Thymus (tissue), 14 donors: ENCODE measurements around the gene CER1. TPM values are rescaled to one million over a fixed set of nuclear protein-coding genes. Genes with fewer than 3 reads are reported as not detected.

Source experiments
- DNase-seq, 9 donors: peaks; one replicate each; pipeline ENCODE4 v3.0.0-alpha.2; 2013; ENCODE audit warnings: low spot score in 9 of 9, low read depth in 6 of 9, missing footprints in 1 of 9
- H3K27ac ChIP-seq, 2 donors: one replicate each; pipeline ENCODE4 v1.5.1; 2013; ENCODE audit warnings: control low read depth in 1 of 2, low read depth in 1 of 2, low read length in 1 of 2, mild to moderate bottlenecking in 1 of 2, moderate library complexity in 1 of 2
- H3K27me3 ChIP-seq, 2 donors: one replicate each; pipeline ENCODE4 v1.5.1; 2013; ENCODE audit warnings: low read length in 1 of 2; ENCODE audit not compliant: control insufficient read depth in 2 of 2, insufficient read depth in 1 of 2
- H3K36me3 ChIP-seq, 2 donors: one replicate each; pipeline ENCODE4 v1.5.1; 2013; ENCODE audit warnings: low read length in 1 of 2, mild to moderate bottlenecking in 1 of 2, moderate library complexity in 1 of 2; ENCODE audit not compliant: control insufficient read depth in 2 of 2, insufficient read depth in 2 of 2
- H3K4me1 ChIP-seq, 2 donors: one replicate each; pipeline ENCODE4 v1.5.1; 2013; ENCODE audit warnings: low read length in 2 of 2; ENCODE audit not compliant: control insufficient read depth in 2 of 2, insufficient read depth in 2 of 2
- H3K4me3 ChIP-seq, 2 donors: one replicate each; pipeline ENCODE4 v1.5.1; 2013; ENCODE audit warnings: low read length in 2 of 2, control low read depth in 1 of 2, mild to moderate bottlenecking in 1 of 2
- H3K9me3 ChIP-seq, 2 donors: one replicate each; pipeline ENCODE4 v1.5.1; 2013; ENCODE audit warnings: low read length in 1 of 2, mild to moderate bottlenecking in 1 of 2; ENCODE audit not compliant: control insufficient read depth in 2 of 2, insufficient read depth in 1 of 2
- WGBS: extraction: QIAGEN DNeasy Blood & Tissue Kit; methylation state at CpG from one replicate; pipeline ENCODE4 v1.1.7; 2013; 5-methylcytosine and 5-hydroxymethylcytosine counted together
- long read RNA-seq, 10 donors: transcript quantifications; one replicate each; lab custom pipeline, GENCODE V29; 2026
- polyA plus RNA-seq: library from polyadenylated mRNA; stranded (reverse); fragments of 200-250 nt; gene quantifications from one replicate; pipeline ENCODE4 v1.2.3, GENCODE V29; 2013
- total RNA-seq: library from RNA; stranded (reverse); fragments of 120-200 nt; gene quantifications from one replicate; pipeline ENCODE4 v1.2.4, GENCODE V29; 2013
- donor health status: healthy.

The CER1 gene, protein sequence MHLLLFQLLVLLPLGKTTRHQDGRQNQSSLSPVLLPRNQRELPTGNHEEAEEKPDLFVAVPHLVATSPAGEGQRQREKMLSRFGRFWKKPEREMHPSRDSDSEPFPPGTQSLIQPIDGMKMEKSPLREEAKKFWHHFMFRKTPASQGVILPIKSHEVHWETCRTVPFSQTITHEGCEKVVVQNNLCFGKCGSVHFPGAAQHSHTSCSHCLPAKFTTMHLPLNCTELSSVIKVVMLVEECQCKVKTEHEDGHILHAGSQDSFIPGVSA
- 0.05 TPM for total RNA-seq
- 0.07 TPM for polyA plus RNA-seq
- long read RNA-seq, donor 1: 0 reads
- long read RNA-seq, donor 2: 0 reads
- long read RNA-seq, donor 3: 0 reads
- long read RNA-seq, donor 4: 0 reads
- long read RNA-seq, donor 5: 0 reads
- long read RNA-seq, donor 6: 0 reads
- long read RNA-seq, donor 7: 0 reads
- long read RNA-seq, donor 8: 0 reads
- long read RNA-seq, donor 9: 0 reads
- long read RNA-seq, donor 10: 0 reads

DNA sequence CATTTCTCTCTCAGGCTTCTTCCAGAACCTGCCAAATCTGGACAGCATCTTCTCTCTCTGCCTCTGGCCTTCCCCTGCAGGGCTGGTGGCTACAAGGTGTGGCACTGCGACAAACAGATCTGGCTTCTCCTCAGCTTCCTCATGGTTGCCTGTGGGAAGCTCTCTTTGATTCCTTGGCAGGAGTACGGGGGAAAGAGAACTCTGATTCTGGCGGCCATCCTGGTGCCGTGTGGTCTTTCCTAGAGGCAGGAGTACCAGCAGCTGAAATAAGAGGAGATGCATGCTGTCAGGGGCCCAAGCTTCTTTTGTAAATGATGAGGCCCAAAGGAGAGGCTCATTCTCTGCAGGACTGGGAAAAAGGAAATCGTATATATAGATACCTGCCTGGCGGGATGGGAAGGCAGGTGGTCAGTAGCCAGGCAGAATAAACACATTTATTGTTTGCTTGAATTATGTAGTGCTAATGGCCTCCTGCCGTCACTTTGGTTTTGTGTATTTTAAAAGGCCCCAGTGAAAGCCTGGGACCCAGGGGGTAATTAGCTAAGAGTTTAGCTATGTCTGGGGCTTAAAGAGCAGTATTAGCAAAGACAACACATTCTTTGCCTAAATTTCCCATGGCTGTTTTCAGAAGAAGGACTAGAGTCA is at the start of gene CER1:
Gene CER1, minus strand, starts transcription at position 343 of the 645 bp plus-strand sequence. Its CDS starts 61 bp downstream, at position 282.
- peaks cover 0 to 3% of the 10 kb centered on the region in 2 donors for H3K27me3 ChIP-seq
- DNase-seq: no peak
- no peak within 1 kb of the TSS for H3K27ac ChIP-seq
- H3K36me3 ChIP-seq: no peaks in the 10 kb centered on the region
- 73% methylated on average over 7 of the region's 7 CpGs for WGBS
- no peaks in the 10 kb centered on the region for H3K9me3 ChIP-seq
- no peaks in the 10 kb centered on the region for H3K4me1 ChIP-seq
- no peak within 1 kb of the TSS for H3K4me3 ChIP-seq

DNA sequence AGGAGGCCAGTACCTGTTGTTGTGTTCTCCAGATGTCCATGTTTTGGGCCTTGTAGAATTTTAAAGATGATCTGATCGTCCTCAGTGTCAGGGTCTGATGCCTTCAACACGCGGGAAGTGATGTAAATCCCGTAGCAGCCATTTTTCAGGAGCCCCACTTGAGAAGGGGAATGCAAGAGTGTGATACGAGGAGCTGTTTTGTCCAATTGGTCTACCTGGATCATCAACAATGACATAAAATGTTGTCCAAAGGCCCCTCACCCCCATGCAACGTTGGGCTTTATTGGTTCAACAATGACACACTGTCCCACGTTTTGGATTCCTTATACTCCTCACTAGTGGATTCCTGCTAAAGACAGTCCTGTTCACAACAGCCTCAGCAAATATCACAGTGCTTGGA is 48.1 kb upstream of the CER1 start:
- Histone ChIP-seq H3K27me3 (no peaks in the 10 kb centered on the region), H3K9me3 (no peaks in the 10 kb centered on the region), H3K27ac (no peak overlapping the region), H3K4me3 (no peak overlapping the region), H3K4me1 (no peaks in the 10 kb centered on the region), H3K36me3 (no peaks in the 10 kb centered on the region)
- DNase-seq: no peak
- WGBS: 90% methylated on average over 7 of the region's 7 CpGs

- H3K36me3 ChIP-seq: no peaks in the 10 kb centered on the region
- WGBS: 68% methylated on average over 3 of the region's 3 CpGs
- no peak overlapping the region for H3K4me3 ChIP-seq
- no peaks in the 10 kb centered on the region for H3K27me3 ChIP-seq
- H3K4me1 ChIP-seq: no peaks in the 10 kb centered on the region
- H3K9me3 ChIP-seq: no peaks in the 10 kb centered on the region
- H3K27ac ChIP-seq: no peak overlapping the region
- no peak for DNase-seq
Measured at GRCh38 chr9:14769230-14769571, 46.7 kb upstream of the CER1 start.

DNA sequence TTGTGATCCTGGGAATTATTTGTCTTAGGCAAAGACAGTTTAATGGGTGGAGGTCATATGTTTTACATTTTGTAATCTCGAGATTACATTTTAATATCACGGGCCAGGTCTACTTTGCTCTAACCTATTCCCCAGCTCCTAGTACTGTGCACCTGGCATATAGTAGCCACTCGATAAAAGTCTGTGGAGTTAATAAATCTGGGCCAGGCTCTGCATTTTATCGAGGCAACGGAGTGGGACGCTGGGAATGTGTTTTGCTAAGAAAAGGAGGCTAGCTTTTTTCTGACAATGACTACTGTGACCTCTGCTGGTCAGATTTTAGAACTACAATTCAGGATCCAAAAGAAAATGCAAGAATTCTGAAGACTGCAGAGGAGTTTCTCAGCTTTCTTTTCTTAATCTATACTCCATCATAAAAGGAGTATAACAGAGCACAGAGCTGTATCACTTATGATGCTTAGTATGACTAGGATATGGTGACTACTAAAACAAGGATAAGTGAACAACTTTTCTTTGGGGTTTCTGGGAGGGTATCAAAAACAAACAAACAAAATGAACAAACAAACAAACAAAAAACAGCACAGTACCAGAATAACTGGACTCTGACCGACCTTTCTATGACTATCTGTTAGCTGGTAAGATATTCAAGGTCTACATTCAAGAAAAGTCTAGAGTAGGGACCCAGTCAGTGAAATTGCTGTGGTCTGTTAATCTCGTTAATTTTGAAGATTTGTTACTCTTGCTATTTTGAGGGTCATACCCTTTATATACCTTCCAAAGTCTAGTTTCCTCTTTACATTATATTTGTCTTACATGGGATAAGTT is 46.1 kb upstream of the CER1 start:
- Histone ChIP-seq H3K36me3 (no peaks in the 10 kb centered on the region), H3K27ac (no peak overlapping the region), H3K27me3 (no peaks in the 10 kb centered on the region), H3K4me3 (no peak overlapping the region), H3K4me1 (no peaks in the 10 kb centered on the region), H3K9me3 (no peaks in the 10 kb centered on the region)
- DNase-seq: peak in 8 of 9 donors; percentile 9 to 61 (median 32)
- 46% methylated on average over 8 of the region's 8 CpGs for WGBS

GRCh38 chr9:14766299-14766698 is 43.8 kb upstream of the CER1 start:
- Histone ChIP-seq H3K27me3 (no peaks in the 10 kb centered on the region), H3K36me3 (no peaks in the 10 kb centered on the region), H3K4me1 (no peaks in the 10 kb centered on the region), H3K27ac (no peak overlapping the region), H3K4me3 (no peak overlapping the region), H3K9me3 (no peaks in the 10 kb centered on the region)
- WGBS: 98% methylated on average over 6 of the region's 6 CpGs
- no peak for DNase-seq

DNA sequence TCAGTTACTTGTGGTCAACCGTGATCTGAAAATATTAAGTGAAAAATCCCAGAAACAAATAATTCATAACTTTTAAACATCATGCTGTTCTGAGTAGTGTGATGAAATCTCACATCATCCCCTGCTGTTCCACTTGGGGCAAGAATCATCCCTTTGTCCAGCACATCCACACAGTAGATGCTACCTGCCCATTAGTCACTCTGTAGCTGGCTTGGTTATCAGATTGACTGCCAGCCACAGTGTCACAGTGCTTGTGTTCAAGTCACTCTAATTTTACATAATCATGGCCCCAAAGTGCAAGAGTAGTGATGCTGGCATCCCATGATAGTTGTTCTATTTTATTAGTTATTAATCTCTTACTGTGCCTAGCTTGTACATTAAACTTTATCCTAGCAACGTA is 39.1 kb upstream of the CER1 start:
- no peak for DNase-seq
- no peaks in the 10 kb centered on the region for H3K9me3 ChIP-seq
- WGBS: 94% methylated on average over 2 of the region's 2 CpGs
- H3K4me1 ChIP-seq: no peaks in the 10 kb centered on the region
- no peaks in the 10 kb centered on the region for H3K36me3 ChIP-seq
- no peaks in the 10 kb centered on the region for H3K27me3 ChIP-seq
- no peak overlapping the region for H3K27ac ChIP-seq
- H3K4me3 ChIP-seq: no peak overlapping the region

DNA sequence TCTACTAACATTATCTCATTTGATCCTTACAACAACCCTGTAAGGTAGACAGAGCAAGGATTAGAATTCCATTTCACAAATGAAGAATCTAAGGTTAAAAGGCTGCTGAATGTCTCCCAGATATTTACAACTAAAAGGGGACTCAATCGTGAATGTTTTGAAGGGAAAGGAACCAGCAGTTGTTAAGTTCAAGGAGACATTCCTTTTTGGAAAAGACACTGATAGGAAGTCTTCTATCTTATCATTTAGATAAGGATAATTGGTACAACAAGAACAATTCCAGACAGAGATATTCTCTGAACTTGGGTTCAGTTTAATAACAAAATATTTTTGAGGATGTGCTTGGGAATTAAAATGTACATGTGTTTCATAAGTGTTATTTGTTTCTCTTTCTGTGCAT is 37.5 kb upstream of the CER1 start:
- no peak overlapping the region for H3K4me3 ChIP-seq
- H3K9me3 ChIP-seq: no peaks in the 10 kb centered on the region
- H3K27ac ChIP-seq: no peak overlapping the region
- DNase-seq: no peak
- H3K36me3 ChIP-seq: no peaks in the 10 kb centered on the region
- H3K27me3 ChIP-seq: no peaks in the 10 kb centered on the region
- WGBS: 0% methylated on average over 1 of the region's 1 CpG
- no peaks in the 10 kb centered on the region for H3K4me1 ChIP-seq

DNA sequence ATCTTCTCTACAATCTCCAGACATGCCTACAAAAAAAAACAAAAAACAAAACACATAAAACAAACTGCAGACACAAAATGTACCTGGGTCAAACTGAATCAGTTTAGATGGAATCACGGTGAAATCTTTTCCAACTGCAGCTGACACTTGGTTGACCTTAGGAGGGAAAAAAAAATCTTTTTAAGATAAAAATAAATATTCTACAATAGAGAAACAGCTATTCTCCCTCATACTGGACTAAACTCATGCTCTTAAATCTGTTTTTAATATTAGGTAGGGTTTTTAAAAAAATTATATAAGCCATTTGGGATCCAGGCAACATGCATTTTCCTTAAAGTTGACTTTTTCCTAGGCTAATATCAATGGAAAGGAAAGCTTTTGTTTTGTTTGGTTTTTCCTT is 33.8 kb upstream of the CER1 start:
- no peak overlapping the region for H3K27ac ChIP-seq
- 91% methylated on average over 1 of the region's 1 CpG for WGBS
- DNase-seq: no peak
- no peaks in the 10 kb centered on the region for H3K4me1 ChIP-seq
- H3K4me3 ChIP-seq: no peak overlapping the region
- H3K36me3 ChIP-seq: no peaks in the 10 kb centered on the region
- no peaks in the 10 kb centered on the region for H3K27me3 ChIP-seq
- no peaks in the 10 kb centered on the region for H3K9me3 ChIP-seq

GRCh38 chr9:14752871-14753270 is 30.3 kb upstream of the CER1 start:
- Histone ChIP-seq H3K27me3 (no peaks in the 10 kb centered on the region), H3K4me3 (no peak overlapping the region), H3K36me3 (no peaks in the 10 kb centered on the region), H3K9me3 (no peaks in the 10 kb centered on the region), H3K4me1 (no peaks in the 10 kb centered on the region), H3K27ac (no peak overlapping the region)
- no peak for DNase-seq
- 99% methylated on average over 1 of the region's 1 CpG for WGBS
